Cardiac muscle cell (in vitro differentiated cells and primary cell): ENCODE measurements around the gene MYL4. TPM values are rescaled to one million over a fixed set of nuclear protein-coding genes. Genes with fewer than 3 reads are reported as not detected.
"Not testable (repeated sequence)": the region's sequence is repeated elsewhere in the genome, so short reads cannot be mapped to it uniquely, and the experiment has no call there.

Experiments used
- DNase-seq, 2 donors: peaks; one replicate each; pipeline versions ENCODE4 v3.0.0 to v3.0.0-alpha.2; 2010 to 2017; ENCODE audit warnings: low read depth in 1 of 2, low spot score in 1 of 2
- H3K27ac ChIP-seq: fragments of 200-600 bp; sonication (generic); 2 replicates; pipeline ENCODE4 v1.5.1; 2016
- H3K27me3 ChIP-seq: fragments of 200-600 bp; sonication (generic); 2 replicates; pipeline ENCODE4 v1.6.0; 2016; ENCODE audit warnings: control low read depth
- H3K36me3 ChIP-seq: fragments of 200-600 bp; sonication (generic); 2 replicates; pipeline ENCODE4 v1.5.1; 2016; ENCODE audit warnings: control low read depth
- H3K4me1 ChIP-seq: fragments of 200-600 bp; sonication (generic); 2 replicates; pipeline ENCODE4 v1.8.1; 2017; ENCODE audit warnings: low read depth, mild to moderate bottlenecking, mixed run types
- H3K4me3 ChIP-seq: fragments of 200-600 bp; sonication (generic); 2 replicates; pipeline ENCODE4 v1.5.1; 2016; ENCODE audit warnings: mild to moderate bottlenecking
- H3K9me3 ChIP-seq: fragments of 200-600 bp; sonication (generic); 2 replicates; pipeline ENCODE4 v1.5.1; 2017; ENCODE audit warnings: low read depth, mild to moderate bottlenecking, control low read depth
- polyA plus RNA-seq: library from polyadenylated mRNA; unstranded; fragments of >200 nt; fragmentation: Nextera tagmentation; extraction: Ambion mirVana; gene quantifications from 2 replicates; pipeline ENCODE4 v1.2.1, GENCODE V29; 2016
- total RNA-seq: library from RNA; depleted of rRNA; stranded (reverse); fragments of >200 nt; gene quantifications from 2 replicates; pipeline ENCODE4 v1.2.3, GENCODE V29; 2016
- TF ChIP-seq, protein P1 (sequence below): IDR thresholded peaks from 2 replicates; pipeline ENCODE4 v1.5.1; 2012; ENCODE audit warnings: low read depth, mild to moderate bottlenecking, low read length

MYL4 gene
- total and polyA plus RNA-seq, 2 experiments from 2014 or later, result 2,925 to 5,148 TPM

GRCh38 chr17:47180337-47180736 is 28.8 kb upstream of the MYL4 start:
- H3K27ac ChIP-seq, result peak overlapping the region; percentile 36
- peaks cover 19% of the 10 kb centered on the region for H3K36me3 ChIP-seq
- no peaks in the 10 kb centered on the region for H3K27me3 ChIP-seq
- no peak for DNase-seq
- H3K4me3 ChIP-seq, result no peak overlapping the region
- H3K4me1 ChIP-seq, result peaks cover 52% of the 10 kb centered on the region
- H3K9me3 ChIP-seq, result no peaks in the 10 kb centered on the region
- TF ChIP-seq, protein P1, sequence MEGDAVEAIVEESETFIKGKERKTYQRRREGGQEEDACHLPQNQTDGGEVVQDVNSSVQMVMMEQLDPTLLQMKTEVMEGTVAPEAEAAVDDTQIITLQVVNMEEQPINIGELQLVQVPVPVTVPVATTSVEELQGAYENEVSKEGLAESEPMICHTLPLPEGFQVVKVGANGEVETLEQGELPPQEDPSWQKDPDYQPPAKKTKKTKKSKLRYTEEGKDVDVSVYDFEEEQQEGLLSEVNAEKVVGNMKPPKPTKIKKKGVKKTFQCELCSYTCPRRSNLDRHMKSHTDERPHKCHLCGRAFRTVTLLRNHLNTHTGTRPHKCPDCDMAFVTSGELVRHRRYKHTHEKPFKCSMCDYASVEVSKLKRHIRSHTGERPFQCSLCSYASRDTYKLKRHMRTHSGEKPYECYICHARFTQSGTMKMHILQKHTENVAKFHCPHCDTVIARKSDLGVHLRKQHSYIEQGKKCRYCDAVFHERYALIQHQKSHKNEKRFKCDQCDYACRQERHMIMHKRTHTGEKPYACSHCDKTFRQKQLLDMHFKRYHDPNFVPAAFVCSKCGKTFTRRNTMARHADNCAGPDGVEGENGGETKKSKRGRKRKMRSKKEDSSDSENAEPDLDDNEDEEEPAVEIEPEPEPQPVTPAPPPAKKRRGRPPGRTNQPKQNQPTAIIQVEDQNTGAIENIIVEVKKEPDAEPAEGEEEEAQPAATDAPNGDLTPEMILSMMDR, result no peak

DNA sequence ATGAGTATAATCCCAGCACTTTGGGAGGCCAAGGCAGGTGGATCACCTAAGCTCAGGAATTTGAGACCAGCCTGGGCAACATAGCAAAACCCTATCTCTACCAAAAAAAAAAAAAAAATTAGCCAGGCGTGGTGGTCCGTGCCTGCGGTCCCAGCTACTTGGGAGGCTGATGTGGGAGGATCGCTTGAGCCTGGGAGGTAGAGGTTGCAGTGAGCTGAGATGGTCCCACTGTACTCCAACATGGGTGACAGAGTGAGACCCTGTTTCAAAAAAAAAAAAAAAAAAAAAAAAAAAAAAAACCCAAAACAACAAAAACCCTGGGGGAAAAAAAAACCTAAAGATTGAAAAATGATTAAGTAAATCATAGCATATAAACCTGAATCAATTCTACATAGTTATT is 28.2 kb upstream of the MYL4 start:
- DNase-seq, H3K4me3 ChIP-seq, H3K27me3 ChIP-seq, H3K27ac ChIP-seq, H3K9me3 ChIP-seq: not testable (repeated sequence)
- Histone ChIP-seq H3K4me1 (peaks cover 53% of the 10 kb centered on the region), H3K36me3 (peaks cover 19% of the 10 kb centered on the region)

DNA sequence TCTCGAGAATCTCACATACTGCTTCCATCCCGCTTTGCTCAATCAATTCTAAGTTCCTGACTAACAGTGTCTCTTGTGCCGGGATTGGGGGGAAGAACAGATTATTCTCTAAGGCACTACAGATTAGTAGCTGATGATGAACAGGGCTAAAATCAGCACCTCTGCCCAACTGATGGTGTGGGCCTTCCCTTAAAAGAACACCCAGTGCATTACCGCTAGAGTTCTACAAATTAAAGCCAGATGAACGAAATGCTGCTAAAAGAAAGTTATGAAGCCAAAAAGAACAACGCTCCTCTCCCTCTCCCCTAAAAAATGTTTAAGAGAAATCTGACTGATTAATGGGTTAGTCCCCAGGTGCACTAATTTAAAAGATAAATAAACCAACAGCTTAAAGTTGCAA is 24.5 kb upstream of the MYL4 start:
- H3K4me1 ChIP-seq, result peaks cover 54% of the 10 kb centered on the region
- peaks cover 9% of the 10 kb centered on the region for H3K36me3 ChIP-seq
- H3K9me3 ChIP-seq, result no peaks in the 10 kb centered on the region
- TF ChIP-seq, protein P1, result no peak
- H3K27me3 ChIP-seq, result no peaks in the 10 kb centered on the region
- H3K4me3 ChIP-seq, result no peak overlapping the region
- peak overlapping the region; percentile 13 for H3K27ac ChIP-seq
- DNase-seq, result peak; percentile 23 to 33

DNA sequence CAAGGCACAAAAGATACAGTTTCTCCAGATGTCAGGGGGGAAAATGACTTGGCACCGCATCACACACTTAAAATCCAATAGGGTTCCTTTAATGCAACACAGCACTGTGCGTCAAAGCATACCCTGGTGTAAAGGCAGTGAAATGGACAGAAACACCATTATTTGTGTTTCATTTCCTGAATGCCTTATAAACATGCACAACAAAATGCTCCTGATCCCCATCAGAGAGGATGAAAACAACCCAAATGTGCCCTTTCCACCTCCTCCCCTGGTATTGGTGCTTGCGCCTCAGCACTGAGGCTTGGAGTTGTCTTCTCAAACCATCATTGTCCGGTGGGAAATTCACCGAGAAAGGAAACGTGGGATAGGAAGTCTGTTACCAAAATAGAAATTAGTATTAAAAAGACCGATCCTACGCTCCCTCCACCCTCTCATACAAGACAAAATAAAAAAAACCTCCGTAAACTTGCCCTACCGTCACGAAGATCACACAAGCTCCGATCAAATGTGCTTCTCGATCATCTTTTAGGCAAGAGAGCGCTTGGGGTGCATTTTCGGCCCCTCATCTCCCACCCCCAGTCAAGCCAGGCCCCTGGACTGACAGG is 20.8 kb upstream of the MYL4 start:
- peak overlapping the region; percentile 53 for H3K4me3 ChIP-seq
- DNase-seq, result peak in 1 of 2 donors; percentile 57
- TF ChIP-seq, protein P1, result no peak

DNA sequence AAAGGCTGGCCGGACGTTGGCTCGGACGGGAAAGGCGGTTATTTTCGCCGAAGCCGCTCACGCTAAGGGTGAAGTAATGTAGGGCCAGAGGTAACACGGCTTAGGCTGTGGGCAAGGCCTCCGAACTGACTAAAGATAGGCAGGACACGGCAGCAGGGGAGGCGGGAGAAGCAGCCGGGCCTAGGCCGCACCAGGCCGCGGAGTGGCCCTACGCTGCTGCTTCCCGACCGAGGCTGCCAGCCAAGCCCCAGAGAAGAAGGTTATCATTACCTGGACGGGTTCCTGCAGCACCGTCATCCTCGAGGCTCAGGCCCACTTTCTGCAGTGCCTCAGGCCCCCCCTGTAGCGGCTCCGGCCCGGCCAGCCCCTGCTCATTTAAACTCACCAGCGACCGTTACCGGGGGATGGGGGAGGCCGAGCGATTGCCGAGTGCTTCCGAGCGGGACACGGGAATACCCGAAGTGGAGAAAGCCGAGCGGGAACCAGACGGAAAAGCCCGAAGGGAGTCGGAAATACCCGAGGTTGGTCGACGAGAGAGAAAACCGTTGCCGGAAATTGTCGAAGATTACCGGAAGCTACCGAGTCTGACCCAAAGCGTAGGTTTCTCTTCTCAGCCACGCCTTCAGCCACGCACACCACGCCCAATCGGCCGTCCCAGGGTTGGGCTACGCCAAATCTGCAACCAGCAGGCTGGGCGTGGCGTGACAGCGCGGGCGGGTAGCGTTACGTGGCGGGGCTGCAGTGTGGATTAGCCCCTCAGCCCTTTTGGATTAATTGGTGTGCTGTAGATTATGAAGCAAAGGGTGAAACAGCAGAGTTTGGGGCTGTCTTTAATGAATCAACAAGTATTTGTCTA is 20.0 kb upstream of the MYL4 start, which contains the start of gene CDC27:
Gene CDC27, minus strand, starts transcription at position 420 of the 856 bp plus-strand sequence. Its CDS starts 123 bp downstream, at position 297.
- TF ChIP-seq, protein P1, result no peak
- H3K4me3 ChIP-seq, result peak within 1 kb of the TSS; percentile 53
- H3K27ac ChIP-seq, result peak within 1 kb of the TSS; percentile 99
- peak; percentile 98 to 100 for DNase-seq
- no peaks in the 10 kb centered on the region for H3K36me3 ChIP-seq
- H3K9me3 ChIP-seq, result no peaks in the 10 kb centered on the region
- H3K4me1 ChIP-seq, result peaks cover 32% of the 10 kb centered on the region
- H3K27me3 ChIP-seq, result no peaks in the 10 kb centered on the region

More for the DNA sequence above, 20.8 kb upstream of the MYL4 start:
- no peaks in the 10 kb centered on the region for H3K27me3 ChIP-seq
- no peaks in the 10 kb centered on the region for H3K9me3 ChIP-seq
- H3K4me1 ChIP-seq, result peaks cover 38% of the 10 kb centered on the region
- no peaks in the 10 kb centered on the region for H3K36me3 ChIP-seq
- H3K27ac ChIP-seq, result peak overlapping the region; percentile 99

DNA sequence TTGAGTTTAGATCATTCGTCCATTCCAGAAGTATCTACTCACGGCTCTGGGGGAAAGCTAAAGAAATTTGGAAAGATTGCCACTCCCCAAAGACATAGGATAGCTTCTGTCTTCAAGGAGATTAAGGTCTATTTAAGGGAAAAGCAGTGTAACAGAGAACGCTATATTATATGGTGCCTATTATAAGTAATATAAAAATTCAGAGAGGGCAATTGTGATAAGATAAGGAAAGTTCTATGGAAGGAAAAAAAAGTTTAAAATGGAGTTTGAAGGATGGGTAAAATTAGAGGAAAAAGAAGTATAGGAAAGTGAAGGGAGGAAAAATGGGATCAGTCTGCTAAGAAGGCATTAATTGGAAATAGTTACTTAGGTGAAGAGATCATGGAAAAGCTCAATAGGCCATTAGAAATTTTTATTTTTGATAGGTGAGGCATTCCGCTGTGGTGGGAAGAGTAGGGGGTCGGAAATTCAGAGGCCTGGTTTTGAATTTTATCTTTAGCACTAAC is 19.4 kb upstream of the MYL4 start:
- TF ChIP-seq, protein P1, result no peak
- Histone ChIP-seq H3K9me3 (no peaks in the 10 kb centered on the region), H3K4me3 (peak overlapping the region; percentile 31), H3K27me3 (no peaks in the 10 kb centered on the region), H3K27ac (peak overlapping the region; percentile 38), H3K36me3 (no peaks in the 10 kb centered on the region), H3K4me1 (peaks cover 25% of the 10 kb centered on the region)
- no peak for DNase-seq
